ENCODE data around the gene SSB.

GRCh38 chr2:169834401-169834800 is 35.7 kb downstream of the SSB start:
- no peak for TF ChIP-seq CTCF (IDR thresholded peaks at IDR 0.05)
- TF ChIP-seq EZH2 (IDR thresholded peaks at IDR 0.05; ENCODE audit: borderline replicate concordance, insufficient read depth, low read depth, low read length, poor library complexity, severe bottlenecking), result no peak

Measured in B cell (primary cell).